SHP77 (cell line): ENCODE data around the gene CABS1.

Experiments used
- DNase-seq, 2 experiments: peaks; one replicate each; lab custom pipeline; 2025; lab: John Stamatoyannopoulos, UW

The CABS1 gene

DNA sequence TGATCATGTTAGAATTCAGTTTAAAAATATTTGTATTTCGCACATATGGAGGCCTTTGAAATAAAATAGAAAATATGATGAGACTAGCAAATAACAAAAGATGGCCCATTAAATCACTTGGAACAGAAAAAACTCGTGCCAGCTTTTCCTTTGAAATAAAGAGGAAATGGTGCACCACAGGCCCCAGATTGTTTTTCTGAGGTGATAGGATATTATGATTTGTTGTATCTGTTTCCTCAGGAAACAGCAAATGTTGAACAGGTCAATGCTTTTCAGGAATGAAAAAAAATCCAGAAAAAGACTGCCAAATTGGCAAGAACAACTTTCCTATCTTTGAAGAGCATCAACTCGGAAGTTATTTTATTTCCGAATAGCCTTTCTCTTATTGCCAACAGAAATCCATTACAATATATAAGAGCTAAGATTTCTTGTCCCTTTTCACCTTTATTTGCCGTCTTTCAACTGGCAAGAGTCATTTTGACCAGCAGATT lies 48.0 kb downstream of the CABS1 start, which contains the start of gene SMR3B:
SMR3B (plus strand) TSS at position 441 of the 491 bp plus-strand sequence. CDS start 1,380 bp downstream, outside the sequence.
- no peak for DNase-seq
